ENCODE measurements around the gene PGA3.
"Not testable (repeated sequence)": the region's sequence is repeated elsewhere in the genome, so short reads cannot be mapped to it uniquely, and the experiment has no call there.

Gene PGA3

DNA sequence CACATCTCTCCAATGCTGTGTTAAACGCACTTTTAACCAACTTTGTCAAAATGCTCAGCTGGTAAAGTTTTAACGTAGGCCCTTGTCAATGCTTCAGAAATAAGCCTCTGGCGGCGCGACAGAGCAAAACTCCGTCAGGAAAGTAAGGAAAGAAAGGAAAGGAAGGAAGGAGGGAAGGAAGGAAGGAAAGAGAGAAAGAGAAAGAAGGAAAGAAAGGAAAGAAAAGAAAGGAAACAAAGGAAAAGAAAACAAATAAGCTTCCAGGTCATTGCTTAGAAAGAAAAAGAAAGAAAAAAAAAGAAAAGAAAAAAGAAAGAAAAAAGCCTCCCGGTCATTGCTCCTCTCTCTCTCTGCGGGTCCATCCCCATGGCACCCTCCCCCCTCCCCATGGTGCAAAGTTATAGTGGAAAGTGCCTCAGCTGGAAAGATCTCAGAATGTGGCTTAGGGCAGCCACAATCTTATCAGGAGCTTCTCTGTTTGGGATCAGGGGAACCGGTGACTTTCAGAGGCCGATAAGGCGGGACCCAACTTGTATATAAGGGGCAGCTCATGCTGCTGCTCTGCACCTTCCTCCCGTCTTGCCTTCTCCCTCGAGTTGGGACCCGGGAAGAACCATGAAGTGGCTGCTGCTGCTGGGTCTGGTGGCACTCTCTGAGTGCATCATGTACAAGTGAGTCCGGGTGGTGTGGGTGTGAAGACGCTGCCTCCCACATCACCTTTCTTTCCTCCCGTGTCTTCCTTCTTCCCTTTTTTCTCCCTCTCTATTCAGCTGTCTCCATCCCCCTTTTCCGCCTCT is at the start of gene PGA3:
TSS of gene PGA3 (plus strand) at position 566 of the 797 bp plus-strand sequence. CDS start at position 616, 50 bp downstream.
- not testable (repeated sequence) for DNase-seq; H3K27me3 Mint-ChIP-seq (ENCODE audit: low read depth, poor library complexity); H3K36me3 Mint-ChIP-seq (ENCODE audit: low read depth); H3K4me3 Mint-ChIP-seq
- Mint-ChIP-seq H3K9me3 (peaks cover 18% of the 10 kb centered on the region), H3K4me1 (peaks cover 31% of the 10 kb centered on the region), H3K27ac (peak within 1 kb of the TSS; percentile 59)

DNA sequence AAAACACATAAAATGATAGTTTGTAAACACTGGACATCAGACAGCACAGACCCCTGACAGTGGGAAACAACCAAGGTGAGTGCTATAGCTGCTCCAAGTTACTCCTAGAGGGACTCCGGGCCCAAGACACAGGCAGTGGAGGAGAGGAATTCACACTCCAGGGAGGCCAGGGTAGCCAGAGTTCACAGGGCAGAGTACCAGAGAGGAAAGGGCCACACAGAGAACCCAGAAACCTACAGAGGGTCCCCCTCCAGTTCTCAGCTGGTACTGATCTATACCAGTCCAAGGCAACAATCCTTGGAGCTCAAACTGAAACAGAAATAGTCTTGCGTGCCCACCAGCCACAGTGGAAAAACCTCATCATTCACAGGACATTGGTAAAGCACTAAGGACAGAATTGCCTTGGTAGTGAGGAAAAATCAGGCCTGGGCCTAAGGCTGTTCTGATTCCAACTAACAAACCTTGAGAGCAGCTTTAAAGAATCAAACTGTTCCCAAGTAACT is 49.7 kb upstream of the PGA3 start:
- Mint-ChIP-seq H3K27me3 (ENCODE audit: low read depth, poor library complexity) (peaks cover 9% of the 10 kb centered on the region), H3K4me3 (no peak overlapping the region), H3K36me3 (ENCODE audit: low read depth) (peaks cover 51% of the 10 kb centered on the region), H3K4me1 (peaks cover 60% of the 10 kb centered on the region), H3K9me3 (peaks cover 35% of the 10 kb centered on the region), H3K27ac (peak overlapping the region; percentile 38)
- DNase-seq = no peak
- TF ChIP-seq, protein P1, sequence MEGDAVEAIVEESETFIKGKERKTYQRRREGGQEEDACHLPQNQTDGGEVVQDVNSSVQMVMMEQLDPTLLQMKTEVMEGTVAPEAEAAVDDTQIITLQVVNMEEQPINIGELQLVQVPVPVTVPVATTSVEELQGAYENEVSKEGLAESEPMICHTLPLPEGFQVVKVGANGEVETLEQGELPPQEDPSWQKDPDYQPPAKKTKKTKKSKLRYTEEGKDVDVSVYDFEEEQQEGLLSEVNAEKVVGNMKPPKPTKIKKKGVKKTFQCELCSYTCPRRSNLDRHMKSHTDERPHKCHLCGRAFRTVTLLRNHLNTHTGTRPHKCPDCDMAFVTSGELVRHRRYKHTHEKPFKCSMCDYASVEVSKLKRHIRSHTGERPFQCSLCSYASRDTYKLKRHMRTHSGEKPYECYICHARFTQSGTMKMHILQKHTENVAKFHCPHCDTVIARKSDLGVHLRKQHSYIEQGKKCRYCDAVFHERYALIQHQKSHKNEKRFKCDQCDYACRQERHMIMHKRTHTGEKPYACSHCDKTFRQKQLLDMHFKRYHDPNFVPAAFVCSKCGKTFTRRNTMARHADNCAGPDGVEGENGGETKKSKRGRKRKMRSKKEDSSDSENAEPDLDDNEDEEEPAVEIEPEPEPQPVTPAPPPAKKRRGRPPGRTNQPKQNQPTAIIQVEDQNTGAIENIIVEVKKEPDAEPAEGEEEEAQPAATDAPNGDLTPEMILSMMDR (IDR thresholded peaks at IDR 0.05) = no peak

DNA sequence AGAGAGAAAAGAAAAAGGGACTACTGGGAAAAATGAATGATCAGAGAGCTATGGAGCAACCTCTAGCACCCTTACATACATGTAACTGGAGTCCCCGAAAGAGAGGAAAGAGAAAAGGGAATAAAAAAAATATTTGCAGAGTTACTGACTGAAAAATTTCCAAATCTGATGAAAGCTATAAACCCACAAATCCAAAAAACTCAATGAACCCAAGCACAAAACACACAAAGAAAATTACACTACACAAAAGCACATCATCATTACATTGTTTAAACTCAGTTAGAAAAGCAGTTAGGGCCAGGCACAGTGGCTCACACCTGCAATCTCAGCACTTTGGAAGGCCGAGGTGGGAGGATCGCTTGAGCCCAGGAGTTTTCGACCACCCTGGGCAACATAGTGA is 48.8 kb upstream of the PGA3 start:
- Mint-ChIP-seq H3K27ac (no peak overlapping the region), H3K9me3 (peaks cover 35% of the 10 kb centered on the region), H3K27me3 (ENCODE audit: low read depth, poor library complexity) (peaks cover 9% of the 10 kb centered on the region), H3K4me1 (peaks cover 59% of the 10 kb centered on the region), H3K4me3 (no peak overlapping the region), H3K36me3 (ENCODE audit: low read depth) (peaks cover 51% of the 10 kb centered on the region)
- TF ChIP-seq, protein P1 (IDR thresholded peaks at IDR 0.05) = no peak
- no peak for DNase-seq

DNA sequence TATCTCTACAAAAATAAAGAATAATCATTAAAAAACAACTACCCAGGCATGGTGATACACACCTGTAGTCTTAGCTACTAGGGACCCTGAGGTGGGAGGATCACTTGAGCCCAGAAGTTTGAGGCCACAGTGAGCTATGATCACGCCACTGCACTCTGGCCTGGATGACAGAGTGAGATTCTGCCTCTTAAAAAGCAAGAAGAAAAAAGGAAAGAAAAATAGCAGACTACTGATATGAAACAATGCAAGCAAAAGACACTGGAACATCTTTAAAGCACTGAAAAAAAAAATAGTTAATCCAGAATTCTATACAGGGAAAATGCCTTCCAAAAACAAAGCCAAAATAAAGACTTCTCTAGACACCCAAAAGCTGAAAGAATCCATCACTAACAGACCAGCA is 48.0 kb upstream of the PGA3 start:
- Mint-ChIP-seq H3K4me1 (peaks cover 58% of the 10 kb centered on the region), H3K9me3 (peaks cover 35% of the 10 kb centered on the region), H3K27me3 (ENCODE audit: low read depth, poor library complexity) (peaks cover 9% of the 10 kb centered on the region), H3K36me3 (ENCODE audit: low read depth) (peaks cover 51% of the 10 kb centered on the region), H3K4me3 (no peak overlapping the region), H3K27ac (no peak overlapping the region)
- TF ChIP-seq, protein P1 (IDR thresholded peaks at IDR 0.05) = no peak
- no peak for DNase-seq

DNA sequence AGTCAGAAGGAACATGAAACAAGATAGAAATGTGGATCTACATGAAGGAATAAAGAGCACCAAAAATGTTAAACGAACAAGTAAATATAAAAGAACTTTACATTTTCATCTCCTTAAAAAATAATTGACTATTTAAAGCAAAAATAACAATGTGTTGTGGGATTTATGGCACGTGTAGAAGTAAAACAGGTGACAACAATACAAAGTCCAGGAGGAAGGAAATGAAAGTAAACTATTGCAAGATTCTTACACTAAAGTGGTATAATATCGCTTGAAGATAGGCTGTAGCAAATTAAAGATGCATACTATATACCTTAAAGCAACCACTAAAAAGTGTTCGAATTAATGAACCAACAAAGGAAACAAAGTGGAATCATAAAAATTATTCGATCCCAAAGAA is 47.6 kb upstream of the PGA3 start:
- Mint-ChIP-seq H3K36me3 (ENCODE audit: low read depth) (peaks cover 51% of the 10 kb centered on the region), H3K27me3 (ENCODE audit: low read depth, poor library complexity) (peaks cover 8% of the 10 kb centered on the region), H3K4me1 (peaks cover 58% of the 10 kb centered on the region), H3K4me3 (no peak overlapping the region), H3K27ac (no peak overlapping the region), H3K9me3 (peaks cover 35% of the 10 kb centered on the region)
- no peak for DNase-seq
- TF ChIP-seq, protein P1 (IDR thresholded peaks at IDR 0.05) = no peak

DNA sequence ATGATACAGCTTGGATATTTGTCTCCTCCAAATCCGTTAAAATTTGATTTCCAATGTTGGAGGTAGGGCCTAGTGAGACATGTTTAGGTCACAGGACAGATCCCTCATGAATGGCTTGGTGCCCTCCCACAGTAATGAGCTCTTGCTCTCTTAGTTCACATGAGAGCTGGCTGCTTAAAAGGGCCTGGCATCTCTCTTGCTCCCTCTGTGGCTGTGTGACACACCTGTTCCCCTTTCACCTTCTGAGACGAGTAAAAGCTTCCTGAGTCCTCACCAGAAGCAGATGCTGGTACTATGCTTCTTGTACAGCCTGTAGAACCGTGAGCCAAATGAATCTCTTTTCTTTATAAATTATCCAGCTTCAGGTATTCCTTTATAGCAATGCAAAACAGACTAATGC is 45.6 kb upstream of the PGA3 start:
- Mint-ChIP-seq H3K4me3 (no peak overlapping the region), H3K9me3 (peaks cover 35% of the 10 kb centered on the region), H3K27ac (no peak overlapping the region), H3K27me3 (ENCODE audit: low read depth, poor library complexity) (peaks cover 6% of the 10 kb centered on the region), H3K4me1 (peaks cover 52% of the 10 kb centered on the region), H3K36me3 (ENCODE audit: low read depth) (peaks cover 51% of the 10 kb centered on the region)
- TF ChIP-seq, protein P1 (IDR thresholded peaks at IDR 0.05) = no peak
- no peak for DNase-seq

Data from nephron progenitor cell (in vitro differentiated cells).